ENCODE data around the gene KCNMA1. TPM values are rescaled to one million over a fixed set of nuclear protein-coding genes. Genes with fewer than 3 reads are reported as not detected.

KCNMA1 gene
- total RNA-seq, 1 experiment from 2014 or later: 0.70 TPM

DNA sequence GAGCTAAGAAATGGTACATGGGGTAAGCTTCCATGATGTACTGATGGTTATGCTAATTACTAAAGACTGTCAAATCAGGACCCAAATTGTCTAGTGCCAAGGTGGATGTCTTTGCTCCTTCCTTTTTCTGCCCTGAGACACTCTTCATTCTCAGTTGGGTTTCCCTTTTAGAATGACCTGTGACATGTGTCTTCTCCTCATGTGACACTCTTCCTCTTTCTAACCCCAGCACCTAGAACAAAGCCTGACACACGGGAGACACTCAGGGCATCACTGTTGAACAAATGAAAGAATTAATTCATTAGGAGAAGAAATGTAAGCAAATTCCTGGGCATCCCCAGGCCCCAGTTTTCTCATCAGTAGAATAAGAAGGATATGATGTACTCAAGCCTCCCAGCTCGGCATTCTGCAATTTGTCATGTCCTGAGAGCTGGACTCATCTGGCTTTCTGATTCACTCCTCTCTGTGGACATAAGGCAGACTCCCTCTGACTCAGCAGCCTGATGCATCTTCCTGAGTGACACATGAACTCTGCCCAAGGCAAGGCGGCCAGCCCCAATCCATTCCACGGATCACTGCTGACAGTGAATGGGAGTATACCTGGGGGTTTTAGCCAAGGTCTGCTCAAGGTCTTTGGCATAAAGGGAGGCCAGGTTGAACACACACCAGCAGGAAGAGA is 473.8 kb downstream of the KCNMA1 start:
- Histone ChIP-seq H3K9me2 (ENCODE audit: insufficient read depth) (no peaks in the 10 kb centered on the region), H4K20me1 (ENCODE audit: insufficient read depth) (no peaks in the 10 kb centered on the region), H3K4me3 (no peak overlapping the region), H3K4me2 (peak overlapping the region; percentile 20), H2AFZ (no peak overlapping the region), H3K79me2 (ENCODE audit: low read depth) (no peaks in the 10 kb centered on the region), H3K4me1 (replicated peaks; ENCODE audit: insufficient read depth) (peaks cover 64% of the 10 kb centered on the region), H3K9me3 (ENCODE audit: insufficient read depth, low read depth) (no peaks in the 10 kb centered on the region), H3F3A (ENCODE audit: insufficient read depth, low read depth) (peaks cover 31% of the 10 kb centered on the region), H3K36me3 (ENCODE audit: low read depth) (no peaks in the 10 kb centered on the region), H3K27ac (peak overlapping the region; percentile 53), H3K27me3 (ENCODE audit: insufficient read depth, low read depth) (no peaks in the 10 kb centered on the region)
- intact Hi-C loops (cut with micrococcal nuclease; ENCODE audit: unreplicated experiment): loop anchor here (2.0 to 10.0 kb wide), 3 partner anchors 479 to 861 kb away; partner anchors contain the start of gene POLR3A
- CTCF ChIA-PET: interaction anchor here (0.6 to 1.0 kb wide), 3 partner anchors 50 to 548 kb away, joined by 3 to 4 read pairs (median 3); no protein-coding TSS in a partner anchor
- POLR2A ChIA-PET (ENCODE audit: unreplicated experiment): no interaction called here
- TF ChIP-seq, protein P1, sequence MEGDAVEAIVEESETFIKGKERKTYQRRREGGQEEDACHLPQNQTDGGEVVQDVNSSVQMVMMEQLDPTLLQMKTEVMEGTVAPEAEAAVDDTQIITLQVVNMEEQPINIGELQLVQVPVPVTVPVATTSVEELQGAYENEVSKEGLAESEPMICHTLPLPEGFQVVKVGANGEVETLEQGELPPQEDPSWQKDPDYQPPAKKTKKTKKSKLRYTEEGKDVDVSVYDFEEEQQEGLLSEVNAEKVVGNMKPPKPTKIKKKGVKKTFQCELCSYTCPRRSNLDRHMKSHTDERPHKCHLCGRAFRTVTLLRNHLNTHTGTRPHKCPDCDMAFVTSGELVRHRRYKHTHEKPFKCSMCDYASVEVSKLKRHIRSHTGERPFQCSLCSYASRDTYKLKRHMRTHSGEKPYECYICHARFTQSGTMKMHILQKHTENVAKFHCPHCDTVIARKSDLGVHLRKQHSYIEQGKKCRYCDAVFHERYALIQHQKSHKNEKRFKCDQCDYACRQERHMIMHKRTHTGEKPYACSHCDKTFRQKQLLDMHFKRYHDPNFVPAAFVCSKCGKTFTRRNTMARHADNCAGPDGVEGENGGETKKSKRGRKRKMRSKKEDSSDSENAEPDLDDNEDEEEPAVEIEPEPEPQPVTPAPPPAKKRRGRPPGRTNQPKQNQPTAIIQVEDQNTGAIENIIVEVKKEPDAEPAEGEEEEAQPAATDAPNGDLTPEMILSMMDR (conservative IDR thresholded peaks at IDR 0.05): no peak
- TF ChIP-seq EZH2 (IDR thresholded peaks at IDR 0.05; ENCODE audit: low read depth): no peak
- peak; percentile 53 to 91 for DNase-seq
- BruUV-seq (replicated peaks): no TSS peak

DNA sequence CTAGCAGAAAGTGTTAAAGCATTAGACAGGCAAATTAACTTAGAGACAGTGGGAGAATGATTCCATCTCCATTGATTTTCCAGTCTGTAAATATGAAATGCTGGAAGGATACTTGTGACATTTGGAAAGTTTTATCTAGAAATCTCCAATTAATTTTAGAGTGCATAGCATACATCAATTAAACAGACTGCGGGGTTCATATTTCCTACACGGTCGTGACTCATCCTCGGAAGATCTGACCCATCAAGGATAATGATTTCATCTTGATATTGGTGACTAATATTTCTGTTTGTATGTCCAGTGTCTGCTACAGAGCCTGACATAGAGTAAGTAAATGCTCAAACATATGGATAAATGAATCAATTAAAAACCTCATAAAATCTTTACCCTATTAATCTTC is 474.9 kb downstream of the KCNMA1 start:
- ChIA-PET POLR2A (ENCODE audit: unreplicated experiment) (no interaction called here), CTCF (interaction anchor here (0.8 kb wide), 1 partner anchor 48 kb away, joined by 3 read pairs; no protein-coding TSS in a partner anchor)
- no TSS peak for BruUV-seq (replicated peaks)
- no peaks in the 10 kb centered on the region for H3K9me3 ChIP-seq (ENCODE audit: insufficient read depth, low read depth)
- H3K9me2 ChIP-seq (ENCODE audit: insufficient read depth): no peaks in the 10 kb centered on the region
- no peak for TF ChIP-seq EZH2 (IDR thresholded peaks at IDR 0.05; ENCODE audit: low read depth)
- TF ChIP-seq, protein P1 (conservative IDR thresholded peaks at IDR 0.05): no peak
- no peaks in the 10 kb centered on the region for H4K20me1 ChIP-seq (ENCODE audit: insufficient read depth)
- peaks cover 20% of the 10 kb centered on the region for H3F3A ChIP-seq (ENCODE audit: insufficient read depth, low read depth)
- no peaks in the 10 kb centered on the region for H3K36me3 ChIP-seq (ENCODE audit: low read depth)
- intact Hi-C loops (cut with micrococcal nuclease; ENCODE audit: unreplicated experiment): loop anchor here (10.0 kb wide), 1 partner anchor 862 kb away; the partner anchor contains the start of gene POLR3A
- H3K79me2 ChIP-seq (ENCODE audit: low read depth): no peaks in the 10 kb centered on the region
- H3K27me3 ChIP-seq (ENCODE audit: insufficient read depth, low read depth): no peaks in the 10 kb centered on the region
- H3K4me2 ChIP-seq: no peak overlapping the region
- DNase-seq: peak in 1 of 2 experiments; percentile 50
- H2AFZ ChIP-seq: no peak overlapping the region
- peaks cover 53% of the 10 kb centered on the region for H3K4me1 ChIP-seq (replicated peaks; ENCODE audit: insufficient read depth)
- H3K27ac ChIP-seq: no peak overlapping the region
- no peak overlapping the region for H3K4me3 ChIP-seq

DNA sequence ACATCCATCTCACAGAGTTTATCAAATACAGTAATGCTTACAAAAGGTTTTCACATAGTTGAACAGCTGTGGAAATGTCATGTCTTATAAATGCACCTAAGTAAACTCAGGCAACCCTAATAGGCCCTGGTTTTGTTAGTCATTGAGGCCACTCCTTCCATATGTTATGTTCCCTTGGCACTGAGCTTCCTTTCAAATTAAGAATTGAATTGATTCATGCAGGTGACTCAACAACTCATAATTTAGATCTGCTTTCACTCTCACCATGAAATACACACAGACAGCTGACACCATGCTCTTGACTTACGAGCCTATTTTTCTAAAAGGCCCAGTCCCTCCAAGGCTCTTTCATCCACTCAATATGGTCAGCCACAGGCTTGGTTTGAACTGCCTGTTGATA is 476.9 kb downstream of the KCNMA1 start:
- H2AFZ ChIP-seq: no peak overlapping the region
- CTCF ChIA-PET: interaction anchor here (0.6 kb wide), 2 partner anchors 241 to 487 kb away, joined by 3 to 4 read pairs; no protein-coding TSS in a partner anchor
- no peaks in the 10 kb centered on the region for H3K36me3 ChIP-seq (ENCODE audit: low read depth)
- no peak for TF ChIP-seq EZH2 (IDR thresholded peaks at IDR 0.05; ENCODE audit: low read depth)
- TF ChIP-seq, protein P1 (conservative IDR thresholded peaks at IDR 0.05): no peak
- peaks cover 49% of the 10 kb centered on the region for H3K4me1 ChIP-seq (replicated peaks; ENCODE audit: insufficient read depth)
- no peaks in the 10 kb centered on the region for H3K9me2 ChIP-seq (ENCODE audit: insufficient read depth)
- H3F3A ChIP-seq (ENCODE audit: insufficient read depth, low read depth): peaks cover 20% of the 10 kb centered on the region
- H3K27me3 ChIP-seq (ENCODE audit: insufficient read depth, low read depth): no peaks in the 10 kb centered on the region
- POLR2A ChIA-PET (ENCODE audit: unreplicated experiment): interaction anchor here (0.6 to 0.7 kb wide), 2 partner anchors 36 to 190 kb away, joined by 3 read pairs; no protein-coding TSS in a partner anchor
- BruUV-seq (replicated peaks): no TSS peak
- no peaks in the 10 kb centered on the region for H3K9me3 ChIP-seq (ENCODE audit: insufficient read depth, low read depth)
- no peaks in the 10 kb centered on the region for H3K79me2 ChIP-seq (ENCODE audit: low read depth)
- H3K4me2 ChIP-seq: peak overlapping the region; percentile 31
- peak in 1 of 2 experiments; percentile 90 for DNase-seq
- no peak overlapping the region for H3K4me3 ChIP-seq
- H3K27ac ChIP-seq: peak overlapping the region; percentile 48
- H4K20me1 ChIP-seq (ENCODE audit: insufficient read depth): no peaks in the 10 kb centered on the region
- intact Hi-C loops (cut with micrococcal nuclease; ENCODE audit: unreplicated experiment): loop anchor here (10.0 kb wide), 1 partner anchor 864 kb away; the partner anchor contains the start of gene POLR3A

Measured in PC-9 (cell line).